Testis (tissue), 3 donors: ENCODE data around the gene RTCA. TPM values are rescaled to one million over a fixed set of nuclear protein-coding genes. Genes with fewer than 3 reads are reported as not detected.

Source experiments
- DNase-seq: peaks from one replicate; pipeline ENCODE4 v3.0.0-alpha.2; 2019
- H3K27ac ChIP-seq, 2 donors: fragments of 200-600 bp; sonication (generic); one replicate each; pipeline ENCODE4 v1.5.1; 2019
- H3K27me3 ChIP-seq: fragments of 200-600 bp; sonication (generic); one replicate; pipeline ENCODE4 v1.5.1; 2019
- H3K36me3 ChIP-seq: fragments of 200-600 bp; sonication (generic); one replicate; pipeline ENCODE4 v1.5.1; 2017; ENCODE audit warnings: low read depth; ENCODE audit errors: missing control alignments
- H3K4me1 ChIP-seq: fragments of 200-600 bp; sonication (generic); one replicate; pipeline ENCODE4 v1.5.1; 2019
- H3K4me3 ChIP-seq, 2 donors: fragments of 200-600 bp; sonication (generic); one replicate each; pipeline ENCODE4 v1.5.1; 2017 to 2019
- H3K9me3 ChIP-seq: fragments of 200-600 bp; sonication (generic); one replicate; pipeline ENCODE4 v1.5.1; 2017
- POLR2A ChIP-seq: fragments of 450-650 bp; IDR thresholded peaks from one replicate; pipeline ENCODE4 v1.6.1; 2017; ENCODE audit warnings: antibody characterized with exemption, mild to moderate bottlenecking, moderate library complexity
- WGBS, 2 donors: methylation state at CpG; one replicate each; pipeline ENCODE4 v1.1.5; 2018; 5-methylcytosine and 5-hydroxymethylcytosine counted together
- intact Hi-C: fragments of 100-400 bp; cut with DNase I; formaldehyde crosslinking; loops from one replicate; pipeline ENCODE4 v1.15.1; 2023; ENCODE audit warnings: low total_unique reads
- polyA plus RNA-seq: library from polyadenylated mRNA; stranded (reverse); fragments of 350-450 nt; fragmentation: Illumina TruSeq; extraction: RNeasy Lipid Tissue Mini Kit (QIAGEN cat#74804); gene quantifications from one replicate; pipeline ENCODE4 v1.2.3, GENCODE V29; 2014; ENCODE audit warnings: low read depth, low replicate concordance; ENCODE audit not compliant: insufficient read depth
- total RNA-seq, 2 donors: library from RNA; depleted of rRNA; stranded (reverse); fragments of >200 nt; gene quantifications; one replicate each; pipeline ENCODE4 v1.2.3, GENCODE V29; 2016
- TF ChIP-seq, protein P1 (sequence below), 3 experiments: fragments of 450-650 bp in 2 of 3; fragments of 200-600 bp in 1 of 3; sonication (generic) in 1 of 3; IDR thresholded peaks; one replicate each; pipeline ENCODE4 v1.5.1; 2016 to 2019; ENCODE audit warnings: antibody characterized with exemption in 3 of 3, mild to moderate bottlenecking in 2 of 3, moderate library complexity in 1 of 3

The RTCA gene
- total and polyA plus RNA-seq, 3 donors from 2014 or later, result 20.9 to 30.0 (median 24.2) TPM

GRCh38 chr1:100234432-100234831 is 31.6 kb upstream of the RTCA start:
- 83 to 90% methylated on average over 1 of the region's 1 CpG for WGBS, 2 donors
- DNase-seq, result no peak
- Histone ChIP-seq H3K9me3 (no peaks in the 10 kb centered on the region), H3K4me1 (no peaks in the 10 kb centered on the region), H3K4me3 (no peak overlapping the region), H3K36me3 (no peaks in the 10 kb centered on the region), H3K27ac (no peak overlapping the region), H3K27me3 (no peaks in the 10 kb centered on the region)
- intact Hi-C loops, result no loop called here
- no peak for TF ChIP-seq POLR2A
- TF ChIP-seq, protein P1, sequence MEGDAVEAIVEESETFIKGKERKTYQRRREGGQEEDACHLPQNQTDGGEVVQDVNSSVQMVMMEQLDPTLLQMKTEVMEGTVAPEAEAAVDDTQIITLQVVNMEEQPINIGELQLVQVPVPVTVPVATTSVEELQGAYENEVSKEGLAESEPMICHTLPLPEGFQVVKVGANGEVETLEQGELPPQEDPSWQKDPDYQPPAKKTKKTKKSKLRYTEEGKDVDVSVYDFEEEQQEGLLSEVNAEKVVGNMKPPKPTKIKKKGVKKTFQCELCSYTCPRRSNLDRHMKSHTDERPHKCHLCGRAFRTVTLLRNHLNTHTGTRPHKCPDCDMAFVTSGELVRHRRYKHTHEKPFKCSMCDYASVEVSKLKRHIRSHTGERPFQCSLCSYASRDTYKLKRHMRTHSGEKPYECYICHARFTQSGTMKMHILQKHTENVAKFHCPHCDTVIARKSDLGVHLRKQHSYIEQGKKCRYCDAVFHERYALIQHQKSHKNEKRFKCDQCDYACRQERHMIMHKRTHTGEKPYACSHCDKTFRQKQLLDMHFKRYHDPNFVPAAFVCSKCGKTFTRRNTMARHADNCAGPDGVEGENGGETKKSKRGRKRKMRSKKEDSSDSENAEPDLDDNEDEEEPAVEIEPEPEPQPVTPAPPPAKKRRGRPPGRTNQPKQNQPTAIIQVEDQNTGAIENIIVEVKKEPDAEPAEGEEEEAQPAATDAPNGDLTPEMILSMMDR (IDR thresholded peaks at IDR 0.05), result no peak

DNA sequence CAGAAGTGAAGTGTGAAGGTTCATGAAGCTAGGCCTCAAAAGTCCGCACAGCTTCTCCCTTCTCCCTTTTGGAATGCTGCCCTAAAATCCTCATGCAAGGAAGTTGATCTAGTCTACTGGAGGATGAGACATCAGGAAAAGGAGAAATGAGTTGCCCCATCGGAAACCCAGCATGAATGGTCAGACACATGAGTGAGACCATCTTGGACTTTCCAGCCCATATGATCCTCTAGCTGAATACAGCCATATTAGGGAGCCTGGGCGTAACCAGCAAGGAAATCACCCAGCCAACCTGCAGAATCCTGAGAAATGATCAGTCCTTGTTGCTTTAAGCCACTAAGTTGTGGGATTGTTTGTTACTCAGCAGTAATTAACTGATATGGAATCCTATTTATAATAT is 28.9 kb upstream of the RTCA start:
- H3K27ac ChIP-seq, result no peak overlapping the region
- TF ChIP-seq POLR2A, result no peak
- TF ChIP-seq, protein P1 (IDR thresholded peaks at IDR 0.05), result no peak
- H3K4me3 ChIP-seq, result no peak overlapping the region
- H3K36me3 ChIP-seq, result no peaks in the 10 kb centered on the region
- H3K27me3 ChIP-seq, result no peaks in the 10 kb centered on the region
- no peak for DNase-seq
- WGBS, 2 donors, result 95 to 96% methylated on average over 3 of the region's 3 CpGs
- intact Hi-C loops, result no loop called here
- H3K4me1 ChIP-seq, result no peaks in the 10 kb centered on the region
- H3K9me3 ChIP-seq, result no peaks in the 10 kb centered on the region

GRCh38 chr1:100239961-100240360 is 26.1 kb upstream of the RTCA start:
- intact Hi-C loops, result no loop called here
- TF ChIP-seq, protein P1 (IDR thresholded peaks at IDR 0.05), result no peak
- TF ChIP-seq POLR2A, result no peak
- Histone ChIP-seq H3K36me3 (no peaks in the 10 kb centered on the region), H3K27me3 (no peaks in the 10 kb centered on the region), H3K4me3 (no peak overlapping the region), H3K9me3 (no peaks in the 10 kb centered on the region), H3K4me1 (no peaks in the 10 kb centered on the region), H3K27ac (no peak overlapping the region)
- no peak for DNase-seq

DNA sequence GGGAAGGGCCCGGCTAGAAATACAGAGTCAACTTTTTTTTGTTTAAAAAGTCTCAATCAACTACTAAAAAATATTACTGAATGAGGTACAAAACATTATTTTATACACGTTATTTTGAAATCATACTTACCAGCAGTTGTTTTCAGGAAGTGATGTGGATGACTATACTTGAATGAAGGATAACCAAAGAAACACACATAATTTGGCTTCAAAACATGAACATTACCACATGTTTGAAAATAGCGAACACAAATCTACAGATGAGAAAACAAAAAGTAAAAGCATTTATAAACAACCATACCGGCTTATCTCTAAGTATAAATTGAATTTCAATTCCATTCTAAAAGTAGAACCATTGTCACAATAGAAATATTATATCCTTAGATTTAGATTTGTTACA is 25.4 kb upstream of the RTCA start:
- Histone ChIP-seq H3K4me1 (no peaks in the 10 kb centered on the region), H3K4me3 (no peak overlapping the region), H3K36me3 (no peaks in the 10 kb centered on the region), H3K27ac (no peak overlapping the region), H3K27me3 (no peaks in the 10 kb centered on the region), H3K9me3 (no peaks in the 10 kb centered on the region)
- DNase-seq, result no peak
- intact Hi-C loops, result no loop called here
- TF ChIP-seq POLR2A, result no peak
- TF ChIP-seq, protein P1 (IDR thresholded peaks at IDR 0.05), result no peak
- 86 to 93% methylated on average over 4 of the region's 4 CpGs for WGBS, 2 donors

DNA sequence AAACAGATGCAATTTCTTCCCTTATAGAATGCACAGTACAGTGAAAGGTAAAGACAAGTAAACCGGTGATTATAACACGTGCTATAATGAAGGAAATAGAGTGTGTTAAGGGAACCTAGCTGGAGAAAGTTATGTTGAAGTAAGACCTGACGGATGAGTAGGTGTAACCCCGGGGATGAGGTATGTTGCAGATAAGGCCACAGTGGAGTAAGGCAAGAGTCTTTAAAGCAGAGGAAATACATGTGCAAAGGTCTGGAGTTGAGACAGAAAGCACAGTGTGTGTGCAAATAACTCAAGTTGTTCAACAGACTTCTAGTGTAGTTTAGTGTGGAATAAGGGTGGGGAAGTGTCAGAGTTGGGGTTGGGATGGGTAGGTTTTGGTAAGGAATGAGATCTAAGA is 19.3 kb upstream of the RTCA start:
- 74 to 85% methylated on average over 4 of the region's 4 CpGs for WGBS, 2 donors
- Histone ChIP-seq H3K9me3 (no peaks in the 10 kb centered on the region), H3K4me1 (peaks cover 7% of the 10 kb centered on the region)

More for the DNA sequence above, 19.3 kb upstream of the RTCA start:
- intact Hi-C loops, result no loop called here
- DNase-seq, result no peak
- no peak overlapping the region for H3K4me3 ChIP-seq
- no peak for TF ChIP-seq POLR2A
- TF ChIP-seq, protein P1 (IDR thresholded peaks at IDR 0.05), result no peak
- no peaks in the 10 kb centered on the region for H3K36me3 ChIP-seq
- no peaks in the 10 kb centered on the region for H3K27me3 ChIP-seq
- H3K27ac ChIP-seq, result no peak overlapping the region
